HG03565 (cell line): ENCODE results near the gene VTCN1.
A peak's percentile ranks its signal among the peaks of the same experiment; 100 is the strongest.
"Not testable (repeated sequence)": the region's sequence is repeated elsewhere in the genome, so short reads cannot be mapped to it uniquely, and the experiment has no call there.

Experiments used
- ATAC-seq: cut with Tn5 transposase; IDR thresholded peaks from one replicate; pipeline ENCODE4 v1.9.1; 2021; ENCODE audit warnings: mild to moderate bottlenecking, moderate library complexity; ENCODE audit not compliant: unreplicated experiment

Gene VTCN1

GRCh38 chr1:117128323-117129079 is 82.2 kb downstream of the VTCN1 start:
- no peak for ATAC-seq

- ATAC-seq: no peak
Measured at GRCh38 chr1:117127795-117128194, 82.9 kb downstream of the VTCN1 start.

- ATAC-seq: no peak
Measured at GRCh38 chr1:117124661-117125060, 86.1 kb downstream of the VTCN1 start.

GRCh38 chr1:117123274-117123673 is 87.5 kb downstream of the VTCN1 start:
- no peak for ATAC-seq

GRCh38 chr1:117122330-117123025 is 88.2 kb downstream of the VTCN1 start:
- ATAC-seq: no peak

GRCh38 chr1:117121589-117122329 is 89.0 kb downstream of the VTCN1 start, which contains the start of gene TRIM45:
Gene TRIM45 (minus strand): TSS chr1:117121749. CDS start chr1:117121201, 548 bp downstream.
- peak; percentile 81 for ATAC-seq

- no peak for ATAC-seq
Measured at GRCh38 chr1:117120774-117121588, 89.7 kb downstream of the VTCN1 start.

- ATAC-seq: not testable (repeated sequence)
Measured at GRCh38 chr1:117119144-117119543, 91.6 kb downstream of the VTCN1 start.

- ATAC-seq: no peak
Measured at GRCh38 chr1:117118137-117118536, 92.6 kb downstream of the VTCN1 start.

- no peak for ATAC-seq
Measured at GRCh38 chr1:117117697-117118096, 93.0 kb downstream of the VTCN1 start.

GRCh38 chr1:117116784-117117130 is 94.0 kb downstream of the VTCN1 start:
- no peak for ATAC-seq

- ATAC-seq: no peak
Measured at GRCh38 chr1:117116090-117116783, 94.5 kb downstream of the VTCN1 start.

- no peak for ATAC-seq
Measured at GRCh38 chr1:117114877-117115276, 95.8 kb downstream of the VTCN1 start.

GRCh38 chr1:117113199-117113598 is 97.5 kb downstream of the VTCN1 start:
- no peak for ATAC-seq

- ATAC-seq: no peak
Measured at GRCh38 chr1:117112047-117112717, 98.5 kb downstream of the VTCN1 start.

GRCh38 chr1:117110774-117111173 is 100.0 kb downstream of the VTCN1 start:
- no peak for ATAC-seq

GRCh38 chr1:117107364-117107763 is 103.4 kb downstream of the VTCN1 start:
- no peak for ATAC-seq

- no peak for ATAC-seq
Measured at GRCh38 chr1:117106478-117106877, 104.2 kb downstream of the VTCN1 start.

GRCh38 chr1:117105722-117106121 is 105.0 kb downstream of the VTCN1 start:
- ATAC-seq: no peak

- no peak for ATAC-seq
Measured at GRCh38 chr1:117104986-117105385, 105.7 kb downstream of the VTCN1 start.
